ENCODE measurements around the gene ALK. TPM values are rescaled to one million over a fixed set of nuclear protein-coding genes. Genes with fewer than 3 reads are reported as not detected.

The ALK gene
- total RNA-seq, 1 experiment from 2014 or later: not detected

- Histone ChIP-seq H3K56ac (ENCODE audit: insufficient read length, low read depth, low read length) (no peak overlapping the region), H3K9me3 (ENCODE audit: control insufficient read depth, low read depth, low read length) (no peaks in the 10 kb centered on the region), H2BK5ac (ENCODE audit: insufficient read length, low read length) (no peak overlapping the region), H3K27ac (ENCODE audit: insufficient read length, low read depth, low read length) (no peak overlapping the region), H3K4ac (ENCODE audit: low read depth, low read length) (no peak overlapping the region), H2BK120ac (ENCODE audit: low read depth, low read length, poor library complexity, severe bottlenecking) (no peak overlapping the region), H3K23me2 (ENCODE audit: insufficient read length, low read depth, low read length, poor library complexity, severe bottlenecking) (no peaks in the 10 kb centered on the region), H2BK12ac (ENCODE audit: insufficient read length, low read depth, low read length) (no peak overlapping the region), H4K8ac (replicated peaks; ENCODE audit: insufficient read length, low read depth, low read length) (no peak overlapping the region), H4K5ac (ENCODE audit: insufficient read length, low read depth, low read length) (no peak overlapping the region), H3K9ac (ENCODE audit: extremely low read depth, insufficient read length, low read length) (no peak overlapping the region), H3T11ph (ENCODE audit: low read length) (no peak overlapping the region), H4K20me1 (ENCODE audit: control insufficient read depth, insufficient read depth, insufficient read length) (no peaks in the 10 kb centered on the region), H2BK15ac (ENCODE audit: low read depth, low read length) (no peak overlapping the region), H3K23ac (ENCODE audit: insufficient read length, low read depth, low read length) (no peak overlapping the region), H3K27me3 (ENCODE audit: insufficient read depth, low read length) (no peaks in the 10 kb centered on the region), H3K4me1 (ENCODE audit: insufficient read depth, low read length) (no peaks in the 10 kb centered on the region), H2AK5ac (ENCODE audit: insufficient read length, low read length) (no peak overlapping the region), H2AFZ (ENCODE audit: low read length) (no peak overlapping the region), H2BK20ac (ENCODE audit: low read depth, low read length, poor library complexity, severe bottlenecking) (no peak overlapping the region), H3K14ac (ENCODE audit: insufficient read depth, low read length) (no peak overlapping the region), H3K79me1 (ENCODE audit: insufficient read depth, low read depth, low read length, poor library complexity, severe bottlenecking) (no peaks in the 10 kb centered on the region), H3K18ac (ENCODE audit: insufficient read length, low read depth, low read length) (no peak overlapping the region), H4K91ac (ENCODE audit: insufficient read length, low read depth, low read length) (no peak overlapping the region), H3K79me2 (ENCODE audit: insufficient read depth, low read length) (no peaks in the 10 kb centered on the region), H3K4me2 (ENCODE audit: insufficient read depth, insufficient read length, low read length) (no peak overlapping the region)
- WGBS (ENCODE audit: extremely low coverage, insufficient read length, low lambda C conversion rate): no CpG with 5 or more reads among the region's 5 CpGs
- no peak for DNase-seq
- H3K27me3 Mint-ChIP-seq (ENCODE audit: low read depth): no peaks in the 10 kb centered on the region; the same call in none of the 2 replicates
- peaks cover 0 to 6% of the 10 kb centered on the region in 2 experiments; a peak in 2 of 5 replicates for H3K9me3 Mint-ChIP-seq
- no peaks in the 10 kb centered on the region for H3K36me3 Mint-ChIP-seq (ENCODE audit: insufficient read depth in 1 of 3, low read depth in 3 of 3)
- H3K27ac Mint-ChIP-seq: no peak overlapping the region
- no peak overlapping the region for H3K4me3 Mint-ChIP-seq
- TF ChIP-seq CTCF (conservative IDR thresholded peaks at IDR 0.05): no peak
- H3K4me1 Mint-ChIP-seq: no peaks in the 10 kb centered on the region
Observed at GRCh38 chr2:29946505-29946904, 25.1 kb upstream of the ALK start.
